HG02981 (cell line): ENCODE measurements around the gene FAT1.
"Not testable (repeated sequence)": the region's sequence is repeated elsewhere in the genome, so short reads cannot be mapped to it uniquely, and the experiment has no call there.

Source experiments
- ATAC-seq: cut with Tn5 transposase; IDR thresholded peaks from one replicate; pipeline ENCODE4 v1.9.1; 2021; ENCODE audit warnings: mild to moderate bottlenecking, moderate library complexity; ENCODE audit not compliant: unreplicated experiment

FAT1 gene

GRCh38 chr4:186723292-186724057 lies at the start of gene FAT1:
Gene FAT1, minus strand, starts transcription at chr4:186723856. Its CDS starts 14,029 bp downstream, at chr4:186709827.
- no peak for ATAC-seq

- ATAC-seq: no peak
Observed at GRCh38 chr4:186772936-186773487, 49.4 kb upstream of the FAT1 start.

GRCh38 chr4:186771624-186772023 lies 48.0 kb upstream of the FAT1 start:
- no peak for ATAC-seq

GRCh38 chr4:186770481-186771175 lies 47.0 kb upstream of the FAT1 start:
- ATAC-seq: no peak

- ATAC-seq: no peak
Observed at GRCh38 chr4:186767794-186768193, 44.1 kb upstream of the FAT1 start.

- no peak for ATAC-seq
Observed at GRCh38 chr4:186765673-186766546, 42.3 kb upstream of the FAT1 start.

- no peak for ATAC-seq
Observed at GRCh38 chr4:186765138-186765537, 41.5 kb upstream of the FAT1 start.

- no peak for ATAC-seq
Observed at GRCh38 chr4:186764457-186764856, 40.8 kb upstream of the FAT1 start.

- no peak for ATAC-seq
Observed at GRCh38 chr4:186762865-186763264, 39.2 kb upstream of the FAT1 start.

- ATAC-seq: no peak
Observed at GRCh38 chr4:186762361-186762760, 38.7 kb upstream of the FAT1 start.

GRCh38 chr4:186761956-186762355 lies 38.3 kb upstream of the FAT1 start:
- ATAC-seq: not testable (repeated sequence)

GRCh38 chr4:186761393-186761792 lies 37.7 kb upstream of the FAT1 start:
- no peak for ATAC-seq

- no peak for ATAC-seq
Observed at GRCh38 chr4:186760576-186760975, 36.9 kb upstream of the FAT1 start.

- ATAC-seq: no peak
Observed at GRCh38 chr4:186759990-186760389, 36.3 kb upstream of the FAT1 start.

GRCh38 chr4:186758929-186759682 lies 35.5 kb upstream of the FAT1 start:
- no peak for ATAC-seq

GRCh38 chr4:186757696-186758355 lies 34.2 kb upstream of the FAT1 start:
- ATAC-seq: no peak

- ATAC-seq: not testable (repeated sequence)
Observed at GRCh38 chr4:186756550-186756949, 32.9 kb upstream of the FAT1 start.

GRCh38 chr4:186755550-186756519 lies 32.2 kb upstream of the FAT1 start:
- ATAC-seq: peak; percentile 60

- no peak for ATAC-seq
Observed at GRCh38 chr4:186754976-186755375, 31.3 kb upstream of the FAT1 start.
